SU-DHL-6 (cell line): ENCODE measurements around the gene SMIM7.

Source experiments
- H2AFZ ChIP-seq: fragments of 200-600 bp; sonication (generic); 2 replicates; pipeline ENCODE4 v1.6.1; 2014; ENCODE audit warnings: low read depth, mild to moderate bottlenecking, moderate library complexity, mixed read lengths, antibody characterized with exemption, low read length; ENCODE audit not compliant: severe bottlenecking
- H3F3A ChIP-seq: fragments of 200-600 bp; shearing (Covaris generic); 2 replicates; pipeline ENCODE4 v1.6.0; 2016; ENCODE audit warnings: antibody characterized with exemption, mild to moderate bottlenecking; ENCODE audit not compliant: insufficient read depth
- H3K27ac ChIP-seq: fragments of 200-600 bp; sonication (generic); 2 replicates; pipeline ENCODE4 v1.5.1; 2016; ENCODE audit warnings: low read depth, mild to moderate bottlenecking, low read length, moderate library complexity, mixed read lengths
- H3K27me3 ChIP-seq: fragments of 200-600 bp; sonication (generic), shearing (Covaris generic); 2 replicates; pipeline ENCODE4 v1.6.0; 2014; ENCODE audit warnings: mild to moderate bottlenecking, low read length
- H3K36me3 ChIP-seq: fragments of 200-600 bp; sonication (generic); 2 replicates; pipeline ENCODE4 v1.6.1; 2014; ENCODE audit warnings: mild to moderate bottlenecking, low read length, mixed read lengths
- H3K4me2 ChIP-seq: fragments of 300-600, 200-600 bp; shearing (Covaris generic), sonication (generic); 2 replicates; pipeline ENCODE4 v1.6.0; 2014; ENCODE audit warnings: low read length, low read depth, mild to moderate bottlenecking; ENCODE audit not compliant: poor library complexity, severe bottlenecking
- H3K4me3 ChIP-seq: fragments of 200-600 bp; sonication (generic); 2 replicates; pipeline ENCODE4 v1.5.1; 2014; ENCODE audit warnings: antibody characterized with exemption, low read length, mild to moderate bottlenecking, mixed read lengths; ENCODE audit not compliant: insufficient read depth, poor library complexity, severe bottlenecking
- H3K79me2 ChIP-seq: fragments of 200-600 bp; sonication (generic); 2 replicates; pipeline ENCODE4 v1.6.1; 2014; ENCODE audit warnings: mild to moderate bottlenecking, low read length, moderate library complexity; ENCODE audit not compliant: insufficient read depth
- H3K9ac ChIP-seq: fragments of 200-600 bp; sonication (generic); 2 replicates; pipeline ENCODE4 v1.7.0; 2014; ENCODE audit warnings: mild to moderate bottlenecking, low read length
- H3K9me2 ChIP-seq: fragments of 200-600 bp; sonication (generic); replicated peaks from 2 replicates; pipeline ENCODE4 v1.6.1; 2014; ENCODE audit warnings: low read length; ENCODE audit not compliant: insufficient read depth
- H3K9me3 ChIP-seq: fragments of 200-600 bp; sonication (generic); 2 replicates; pipeline ENCODE4 v1.6.1; 2014; ENCODE audit warnings: low read length, mixed read lengths; ENCODE audit not compliant: insufficient read depth
- H4K20me1 ChIP-seq: fragments of 200-600 bp; sonication (generic); 2 replicates; pipeline ENCODE4 v1.6.1; 2014; ENCODE audit warnings: low read depth, mild to moderate bottlenecking, antibody characterized with exemption, low read length, moderate library complexity, mixed read lengths
- CTCF ChIP-seq: fragments of 200-600 bp; sonication (generic); IDR thresholded peaks from one replicate; pipeline ENCODE4 v1.5.1; 2017; ENCODE audit warnings: antibody characterized with exemption, mild to moderate bottlenecking, low read length, moderate library complexity; ENCODE audit not compliant: insufficient read depth, poor library complexity, severe bottlenecking
- EZH2phosphoT487 ChIP-seq: fragments of 200-600 bp; sonication (generic), shearing (Covaris generic); conservative IDR thresholded peaks from 2 replicates; pipeline ENCODE4 v1.6.1; 2018; ENCODE audit warnings: mild to moderate bottlenecking, antibody characterized with exemption, low read length, moderate library complexity, mixed read lengths

SMIM7 gene

GRCh38 chr19:16619457-16619856 lies 40.5 kb downstream of the SMIM7 start:
- Histone ChIP-seq H4K20me1 (no peaks in the 10 kb centered on the region; the same call in 1 of the 2 replicates), H3K9ac (no peak overlapping the region; the same call in 1 of the 2 replicates), H3K27ac (peak overlapping the region; percentile 55; the same call in 1 of the 2 replicates)

GRCh38 chr19:16618248-16618647 lies 41.7 kb downstream of the SMIM7 start:
- TF ChIP-seq EZH2phosphoT487 (no peak), CTCF (no peak)
- Histone ChIP-seq H3K4me2 (peak overlapping the region; percentile 36), H3K4me3 (no peak overlapping the region), H3K9me2 (no peaks in the 10 kb centered on the region), H3K36me3 (no peaks in the 10 kb centered on the region), H2AFZ (no peak overlapping the region), H3K9ac (peak overlapping the region; percentile 21; the same call in 1 of the 2 replicates), H3K27ac (peak overlapping the region; percentile 55), H3F3A (no peaks in the 10 kb centered on the region), H3K27me3 (no peaks in the 10 kb centered on the region), H3K9me3 (no peaks in the 10 kb centered on the region), H4K20me1 (no peaks in the 10 kb centered on the region; the same call in 1 of the 2 replicates), H3K79me2 (peaks cover 100% of the 10 kb centered on the region)

More at GRCh38 chr19:16619457-16619856, 40.5 kb downstream of the SMIM7 start:
- H3K36me3 ChIP-seq: no peaks in the 10 kb centered on the region
- peaks cover 100% of the 10 kb centered on the region for H3K79me2 ChIP-seq
- H3F3A ChIP-seq: 0 out of 2 replicates have a peak, but pooled peaks cover 4% of the 10 kb centered on the region
- no peak overlapping the region for H3K4me3 ChIP-seq
- TF ChIP-seq EZH2phosphoT487 (no peak), CTCF (no peak)
- H3K9me3 ChIP-seq: no peaks in the 10 kb centered on the region
- peak overlapping the region; percentile 36 for H3K4me2 ChIP-seq
- no peak overlapping the region for H2AFZ ChIP-seq
- H3K27me3 ChIP-seq: no peaks in the 10 kb centered on the region
- no peaks in the 10 kb centered on the region for H3K9me2 ChIP-seq

- Histone ChIP-seq H3K9ac (no peak overlapping the region), H3K79me2 (peaks cover 100% of the 10 kb centered on the region), H3K27me3 (no peaks in the 10 kb centered on the region), H3K27ac (no peak overlapping the region), H3K9me3 (no peaks in the 10 kb centered on the region), H3F3A (no peaks in the 10 kb centered on the region), H3K4me3 (no peak overlapping the region), H3K9me2 (no peaks in the 10 kb centered on the region), H3K36me3 (no peaks in the 10 kb centered on the region), H4K20me1 (no peaks in the 10 kb centered on the region), H3K4me2 (no peak overlapping the region), H2AFZ (no peak overlapping the region)
- TF ChIP-seq CTCF (no peak), EZH2phosphoT487 (no peak)
Measured at GRCh38 chr19:16615808-16616207, 44.1 kb downstream of the SMIM7 start.
